Osteoblast (primary cell): Measurements from ENCODE around the gene LAMB4. TPM values are rescaled to one million over a fixed set of nuclear protein-coding genes. Genes with fewer than 3 reads are reported as not detected.

Source experiments
- DNase-seq: peaks from one replicate; pipeline ENCODE4 v3.0.0; 2011; ENCODE audit warnings: low spot score, mixed read lengths; ENCODE audit not compliant: insufficient read length; ENCODE audit errors: missing footprints
- H2AFZ ChIP-seq: 2 replicates; pipeline ENCODE4 v1.6.0; 2011; ENCODE audit warnings: mild to moderate bottlenecking, low read length
- H3K27ac ChIP-seq: 2 replicates; pipeline ENCODE4 v1.5.1; 2011; ENCODE audit warnings: mild to moderate bottlenecking, low read depth, low read length, moderate library complexity
- H3K27me3 ChIP-seq: 2 replicates; pipeline ENCODE4 v1.6.0; 2012; ENCODE audit warnings: mild to moderate bottlenecking, control low read depth, inconsistent platforms, low read length, moderate library complexity; ENCODE audit not compliant: insufficient read depth
- H3K36me3 ChIP-seq: 2 replicates; pipeline ENCODE4 v1.5.1; 2011; ENCODE audit warnings: mild to moderate bottlenecking, low read length, control low read depth, moderate library complexity; ENCODE audit not compliant: insufficient read depth
- H3K4me1 ChIP-seq: 2 replicates; pipeline ENCODE4 v1.5.1; 2011; ENCODE audit warnings: mild to moderate bottlenecking, low read length, control low read depth, moderate library complexity; ENCODE audit not compliant: insufficient read depth
- H3K4me2 ChIP-seq: 2 replicates; pipeline ENCODE4 v1.6.0; 2011; ENCODE audit warnings: mild to moderate bottlenecking, low read length; ENCODE audit not compliant: insufficient read depth
- H3K4me3 ChIP-seq: fragments of 200-600 bp; sonication (generic); 3 replicates; pipeline ENCODE4 v1.5.1; 2012; ENCODE audit warnings: mild to moderate bottlenecking, low read length, inconsistent platforms; ENCODE audit not compliant: insufficient read depth
- H3K79me2 ChIP-seq: 2 replicates; pipeline ENCODE4 v1.6.0; 2012; ENCODE audit warnings: mild to moderate bottlenecking, low read length, control low read depth, inconsistent platforms; ENCODE audit not compliant: insufficient read depth
- H3K9me3 ChIP-seq: 2 replicates; pipeline ENCODE4 v1.5.1; 2011; ENCODE audit warnings: low read depth, low read length, control low read depth
- H4K20me1 ChIP-seq: 2 replicates; pipeline ENCODE4 v1.6.0; 2012; ENCODE audit warnings: mild to moderate bottlenecking, low read length, control low read depth; ENCODE audit not compliant: insufficient read depth
- total RNA-seq: library from RNA; depleted of rRNA; stranded (reverse); fragments of >200 nt; gene quantifications from 2 replicates; pipeline ENCODE4 v1.2.3, GENCODE V29; 2012
- TF ChIP-seq, protein P1 (sequence below): IDR thresholded peaks from 2 replicates; pipeline ENCODE4 v1.5.1; 2011; ENCODE audit warnings: mild to moderate bottlenecking, low read depth, low read length, moderate library complexity; ENCODE audit errors: extremely low read depth

Gene LAMB4
- total RNA-seq, 1 donor = 0.36 TPM

- TF ChIP-seq, protein P1, sequence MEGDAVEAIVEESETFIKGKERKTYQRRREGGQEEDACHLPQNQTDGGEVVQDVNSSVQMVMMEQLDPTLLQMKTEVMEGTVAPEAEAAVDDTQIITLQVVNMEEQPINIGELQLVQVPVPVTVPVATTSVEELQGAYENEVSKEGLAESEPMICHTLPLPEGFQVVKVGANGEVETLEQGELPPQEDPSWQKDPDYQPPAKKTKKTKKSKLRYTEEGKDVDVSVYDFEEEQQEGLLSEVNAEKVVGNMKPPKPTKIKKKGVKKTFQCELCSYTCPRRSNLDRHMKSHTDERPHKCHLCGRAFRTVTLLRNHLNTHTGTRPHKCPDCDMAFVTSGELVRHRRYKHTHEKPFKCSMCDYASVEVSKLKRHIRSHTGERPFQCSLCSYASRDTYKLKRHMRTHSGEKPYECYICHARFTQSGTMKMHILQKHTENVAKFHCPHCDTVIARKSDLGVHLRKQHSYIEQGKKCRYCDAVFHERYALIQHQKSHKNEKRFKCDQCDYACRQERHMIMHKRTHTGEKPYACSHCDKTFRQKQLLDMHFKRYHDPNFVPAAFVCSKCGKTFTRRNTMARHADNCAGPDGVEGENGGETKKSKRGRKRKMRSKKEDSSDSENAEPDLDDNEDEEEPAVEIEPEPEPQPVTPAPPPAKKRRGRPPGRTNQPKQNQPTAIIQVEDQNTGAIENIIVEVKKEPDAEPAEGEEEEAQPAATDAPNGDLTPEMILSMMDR = no peak
- Histone ChIP-seq H3K27ac (peak overlapping the region; percentile 82), H3K27me3 (no peaks in the 10 kb centered on the region), H2AFZ (no peak overlapping the region), H3K9me3 (no peaks in the 10 kb centered on the region), H3K36me3 (no peaks in the 10 kb centered on the region), H3K4me3 (no peak overlapping the region), H3K79me2 (no peaks in the 10 kb centered on the region), H3K4me2 (peak overlapping the region; percentile 70), H3K4me1 (peaks cover 54% of the 10 kb centered on the region), H4K20me1 (no peaks in the 10 kb centered on the region)
- DNase-seq = peak; percentile 74
Observed at GRCh38 chr7:108014747-108015682, 115.1 kb downstream of the LAMB4 start.

DNA sequence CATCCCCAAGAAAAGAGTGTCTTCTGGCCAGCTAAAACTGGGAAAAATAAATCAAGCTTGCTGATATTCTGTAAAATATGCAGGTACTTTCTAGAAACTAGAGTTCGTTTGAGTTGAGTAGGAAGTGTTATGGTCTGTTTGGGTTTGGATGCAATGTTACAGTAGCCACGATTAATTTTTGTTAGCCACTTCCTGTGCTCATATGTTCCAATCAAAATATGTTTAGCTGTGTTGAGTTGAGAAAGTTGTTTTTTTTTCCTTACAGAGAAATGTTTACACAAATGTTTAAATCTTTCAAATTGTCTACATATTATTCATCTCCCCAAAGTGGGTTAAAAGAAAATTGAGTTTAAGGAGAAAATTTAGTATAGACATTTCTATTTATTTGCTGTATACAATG is 115.9 kb downstream of the LAMB4 start:
- Histone ChIP-seq H3K27me3 (no peaks in the 10 kb centered on the region), H3K79me2 (no peaks in the 10 kb centered on the region), H3K4me1 (peaks cover 54% of the 10 kb centered on the region), H3K9me3 (no peaks in the 10 kb centered on the region), H3K4me2 (peak overlapping the region; percentile 70), H3K36me3 (no peaks in the 10 kb centered on the region), H3K27ac (peak overlapping the region; percentile 82), H4K20me1 (no peaks in the 10 kb centered on the region), H3K4me3 (no peak overlapping the region), H2AFZ (no peak overlapping the region)
- TF ChIP-seq, protein P1 = no peak
- DNase-seq = no peak

GRCh38 chr7:108012499-108013430 is 117.4 kb downstream of the LAMB4 start:
- Histone ChIP-seq H3K4me2 (no peak overlapping the region), H3K79me2 (no peaks in the 10 kb centered on the region)
- peak; percentile 26 for DNase-seq

More at GRCh38 chr7:108012499-108013430, 117.4 kb downstream of the LAMB4 start:
- TF ChIP-seq, protein P1 = no peak
- H3K9me3 ChIP-seq = no peaks in the 10 kb centered on the region
- H3K4me3 ChIP-seq = no peak overlapping the region
- no peak overlapping the region for H3K27ac ChIP-seq
- H3K27me3 ChIP-seq = no peaks in the 10 kb centered on the region
- no peaks in the 10 kb centered on the region for H3K36me3 ChIP-seq
- no peak overlapping the region for H2AFZ ChIP-seq
- peaks cover 53% of the 10 kb centered on the region for H3K4me1 ChIP-seq
- H4K20me1 ChIP-seq = no peaks in the 10 kb centered on the region
